GM20000 (cell line): Measurements from ENCODE around the gene BCL2A1.
"Not testable (repeated sequence)": the region's sequence is repeated elsewhere in the genome, so short reads cannot be mapped to it uniquely, and the experiment has no call there.

Source experiments
- DNase-seq: peaks from one replicate; pipeline ENCODE4 v3.0.0; 2012; ENCODE audit warnings: low spot score
- TF ChIP-seq, protein P1 (sequence below): IDR thresholded peaks from 2 replicates; pipeline ENCODE4 v1.5.1; 2012; ENCODE audit warnings: mild to moderate bottlenecking, control low read depth; ENCODE audit errors: extremely low read depth, missing control alignments

Gene BCL2A1

DNA sequence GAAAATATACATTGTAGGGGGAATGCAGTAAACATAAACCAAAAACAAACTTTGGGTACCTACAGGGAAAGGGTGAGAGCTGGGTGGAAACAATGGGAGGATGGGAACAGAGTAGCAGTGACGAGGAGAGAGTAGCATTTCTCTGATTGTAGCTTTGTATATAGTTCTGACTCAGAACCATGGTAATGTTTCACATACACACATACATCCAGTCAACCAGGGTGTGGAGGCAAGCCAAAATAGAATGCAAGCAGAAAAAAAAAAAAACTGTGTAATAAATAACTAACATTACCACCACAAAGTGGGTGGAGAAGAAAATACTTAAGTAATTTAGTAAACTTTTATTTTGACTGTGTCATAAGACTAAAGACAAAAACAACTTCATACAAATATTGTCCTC, 27.2 kb downstream of the BCL2A1 start:
- TF ChIP-seq, protein P1, sequence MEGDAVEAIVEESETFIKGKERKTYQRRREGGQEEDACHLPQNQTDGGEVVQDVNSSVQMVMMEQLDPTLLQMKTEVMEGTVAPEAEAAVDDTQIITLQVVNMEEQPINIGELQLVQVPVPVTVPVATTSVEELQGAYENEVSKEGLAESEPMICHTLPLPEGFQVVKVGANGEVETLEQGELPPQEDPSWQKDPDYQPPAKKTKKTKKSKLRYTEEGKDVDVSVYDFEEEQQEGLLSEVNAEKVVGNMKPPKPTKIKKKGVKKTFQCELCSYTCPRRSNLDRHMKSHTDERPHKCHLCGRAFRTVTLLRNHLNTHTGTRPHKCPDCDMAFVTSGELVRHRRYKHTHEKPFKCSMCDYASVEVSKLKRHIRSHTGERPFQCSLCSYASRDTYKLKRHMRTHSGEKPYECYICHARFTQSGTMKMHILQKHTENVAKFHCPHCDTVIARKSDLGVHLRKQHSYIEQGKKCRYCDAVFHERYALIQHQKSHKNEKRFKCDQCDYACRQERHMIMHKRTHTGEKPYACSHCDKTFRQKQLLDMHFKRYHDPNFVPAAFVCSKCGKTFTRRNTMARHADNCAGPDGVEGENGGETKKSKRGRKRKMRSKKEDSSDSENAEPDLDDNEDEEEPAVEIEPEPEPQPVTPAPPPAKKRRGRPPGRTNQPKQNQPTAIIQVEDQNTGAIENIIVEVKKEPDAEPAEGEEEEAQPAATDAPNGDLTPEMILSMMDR, result no peak

DNA sequence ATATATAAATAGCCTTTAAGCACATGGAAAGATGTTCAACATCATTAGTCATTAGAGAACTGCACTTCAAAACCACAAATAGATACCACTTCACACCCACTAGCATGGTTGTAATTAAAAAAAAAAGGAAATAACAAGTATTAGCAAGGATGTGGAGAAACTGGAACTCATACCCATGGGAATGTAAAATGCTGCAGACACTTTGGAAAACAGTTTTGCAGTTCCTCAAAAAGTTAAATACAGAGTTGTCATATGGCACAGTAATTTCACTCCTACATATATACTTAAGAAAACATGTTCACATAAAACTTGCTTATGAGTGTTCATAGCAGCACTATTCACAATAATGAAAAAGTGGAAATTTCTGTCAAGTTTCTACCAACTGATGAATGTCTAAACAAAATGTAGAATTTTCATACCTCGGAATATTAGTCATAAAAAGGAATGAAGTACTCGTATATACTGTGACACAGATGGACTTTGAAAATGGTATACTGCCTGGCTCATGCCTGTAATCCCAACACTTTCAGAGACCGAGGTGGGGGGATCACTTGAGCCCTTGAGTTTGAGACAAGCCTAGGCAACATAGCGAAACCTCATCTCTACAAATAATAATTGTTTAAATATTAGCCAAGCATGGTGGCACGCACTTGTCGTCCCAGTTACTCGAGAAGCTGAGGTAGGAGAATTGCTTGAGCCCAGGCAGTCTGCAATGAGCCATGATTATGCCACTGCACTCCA, 28.1 kb downstream of the BCL2A1 start:
- TF ChIP-seq, protein P1, result no peak
- DNase-seq, result no peak

More for the DNA sequence above, 27.2 kb downstream of the BCL2A1 start:
- DNase-seq, result peak; percentile 62

DNA sequence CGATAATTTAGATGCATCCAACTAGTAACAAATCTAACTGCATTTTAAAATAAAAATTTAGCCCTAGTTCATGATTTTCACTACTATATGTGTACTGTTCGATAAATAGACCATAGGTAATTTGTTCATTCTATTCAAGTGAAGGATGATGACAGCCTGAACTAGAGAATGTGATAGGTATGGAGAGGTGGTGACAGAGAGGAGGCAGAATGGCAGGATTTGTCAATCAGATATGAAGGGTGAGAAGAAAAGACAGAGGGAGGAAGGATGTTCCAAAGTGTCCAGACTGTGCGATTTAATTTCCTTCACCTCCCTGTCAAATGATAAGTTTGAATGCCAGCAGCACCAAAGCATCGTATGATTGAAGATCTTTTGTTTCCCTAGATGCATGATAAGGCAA, 31.6 kb downstream of the BCL2A1 start:
- TF ChIP-seq, protein P1, result no peak
- DNase-seq, result no peak

DNA sequence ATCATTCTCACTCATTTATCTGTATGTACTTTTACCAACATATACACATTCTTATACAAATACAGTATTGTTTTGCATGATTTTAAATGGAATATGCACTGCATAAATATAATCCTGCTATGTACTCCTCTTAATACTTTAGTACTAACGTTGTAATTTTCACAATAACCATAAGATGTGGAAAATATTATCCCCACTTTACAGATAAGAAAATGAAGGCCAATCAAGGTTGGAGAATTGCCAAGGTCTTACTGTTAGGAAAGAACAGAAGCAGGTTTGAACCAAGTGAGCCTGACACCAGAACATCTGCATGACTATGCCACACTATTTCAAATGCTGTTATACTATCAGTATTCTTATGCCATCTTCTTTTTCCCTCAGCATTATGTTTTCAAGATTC, 32.9 kb downstream of the BCL2A1 start:
- TF ChIP-seq, protein P1, result no peak
- no peak for DNase-seq

DNA sequence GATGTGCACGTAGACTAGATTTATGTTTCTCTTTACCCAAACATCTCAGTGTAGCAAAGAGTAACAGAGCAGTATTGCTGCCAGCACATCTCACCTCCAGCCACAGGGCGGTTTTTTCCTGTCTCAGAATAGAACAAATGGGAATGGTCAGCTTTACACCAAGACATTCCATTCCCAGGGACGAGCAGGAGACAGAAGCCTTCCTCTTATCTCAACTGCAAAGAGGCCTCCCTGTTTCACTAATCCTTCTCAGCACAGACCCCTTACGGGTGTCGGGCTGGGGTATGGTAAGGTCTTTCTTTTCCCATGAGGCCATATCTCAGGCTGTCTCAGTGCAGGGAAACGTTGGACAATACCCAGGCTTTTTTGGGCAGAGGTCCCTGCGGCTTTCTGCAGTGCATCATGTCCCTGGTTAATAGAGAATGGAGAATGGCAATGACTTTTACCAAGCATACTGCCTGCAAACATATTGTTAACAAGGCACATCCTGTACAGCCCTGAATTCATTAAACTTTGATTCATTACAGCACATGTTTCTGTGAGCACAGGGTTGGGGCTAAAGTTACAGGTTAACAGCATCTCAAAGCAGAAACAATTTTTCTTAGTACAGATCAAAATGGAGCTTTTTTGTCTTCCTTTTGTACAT, 35.3 kb downstream of the BCL2A1 start:
- not testable (repeated sequence) for DNase-seq

DNA sequence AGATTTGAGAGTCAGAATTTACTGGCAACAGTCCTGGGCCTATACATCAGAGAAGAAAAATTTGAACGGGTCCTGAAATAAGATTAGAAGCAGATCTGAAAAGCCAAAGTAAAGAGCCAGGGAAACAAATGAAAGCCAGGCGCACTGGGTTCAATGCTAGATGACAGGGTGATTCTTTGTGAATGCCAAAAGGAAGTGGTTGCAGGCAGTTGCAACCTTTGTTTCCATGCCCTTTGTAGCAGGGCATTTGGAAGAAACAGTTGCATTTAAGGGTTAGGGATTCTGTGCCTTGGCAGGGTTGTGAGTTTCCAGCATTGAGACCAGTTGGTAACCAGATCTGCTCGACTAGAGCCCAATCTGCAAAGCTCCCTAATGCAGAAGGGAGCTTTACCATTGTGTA, 37.8 kb downstream of the BCL2A1 start:
- no peak for DNase-seq
- TF ChIP-seq, protein P1, result no peak

DNA sequence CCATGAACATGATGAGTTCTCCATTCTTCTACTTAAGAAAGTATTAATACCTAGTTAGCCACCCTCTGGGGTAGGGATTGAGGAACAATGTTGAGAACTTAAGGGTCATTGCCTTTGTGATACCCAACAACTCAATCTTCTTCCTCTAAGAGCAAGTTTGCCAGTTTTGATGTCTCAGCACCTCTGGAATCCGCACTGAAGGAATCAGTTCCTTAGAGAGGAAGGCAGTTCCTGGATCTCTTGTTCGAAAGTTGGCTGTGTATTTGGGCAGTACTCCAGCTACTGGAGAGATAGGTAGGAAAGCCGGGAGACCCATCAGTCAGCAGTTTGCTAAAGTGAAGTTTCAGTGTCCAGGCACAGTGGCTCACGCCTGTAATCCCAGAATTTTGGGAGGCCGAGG, 38.5 kb downstream of the BCL2A1 start:
- TF ChIP-seq, protein P1, result no peak
- DNase-seq, result no peak

DNA sequence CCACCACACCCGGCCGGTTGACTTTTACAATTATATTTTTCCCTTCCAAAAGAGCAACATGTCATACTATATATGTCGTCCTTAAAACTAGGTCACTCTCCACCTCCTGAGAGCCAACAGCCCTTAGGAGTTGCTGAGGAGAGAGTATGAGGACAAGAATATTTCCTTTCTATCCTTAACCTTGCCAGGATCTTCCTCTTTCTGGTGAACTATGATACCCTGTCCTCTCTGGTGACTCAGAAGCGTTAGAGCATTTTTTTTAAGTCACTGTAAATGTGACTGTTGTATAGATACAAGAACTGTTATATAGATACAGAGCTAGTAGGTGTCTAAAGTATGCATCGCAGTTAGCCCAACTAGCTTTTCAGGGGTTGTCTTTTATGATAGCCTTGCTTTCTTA, 40.5 kb downstream of the BCL2A1 start:
- TF ChIP-seq, protein P1, result no peak
- DNase-seq, result no peak
